H9 (cell line): ENCODE data around the gene NADSYN1. TPM values are rescaled to one million over a fixed set of nuclear protein-coding genes. Genes with fewer than 3 reads are reported as not detected.
"Not testable (repeated sequence)": the region's sequence is repeated elsewhere in the genome, so short reads cannot be mapped to it uniquely, and the experiment has no call there.

ENCODE experiments used
- DNase-seq: peaks from one replicate; pipeline ENCODE4 v3.0.0-alpha.2; 2017
- H2AFZ ChIP-seq: one replicate; pipeline ENCODE4 v1.6.1; 2013; ENCODE audit warnings: mild to moderate bottlenecking, low read length, control low read depth, moderate library complexity
- H2AK5ac ChIP-seq: 2 replicates; pipeline ENCODE4 v1.6.1; 2013; ENCODE audit warnings: low read length, control low read depth, mixed read lengths; ENCODE audit not compliant: insufficient read length
- H2BK120ac ChIP-seq: one replicate; pipeline ENCODE4 v1.6.1; 2013; ENCODE audit warnings: low read depth, mild to moderate bottlenecking, low read length, control low read depth, inconsistent platforms; ENCODE audit not compliant: poor library complexity, severe bottlenecking
- H2BK12ac ChIP-seq: 2 replicates; pipeline ENCODE4 v1.6.1; 2013; ENCODE audit warnings: low read length, control low read depth, mixed read lengths, low read depth; ENCODE audit not compliant: insufficient read length
- H2BK15ac ChIP-seq: 2 replicates; pipeline ENCODE4 v1.6.1; 2013; ENCODE audit warnings: low read depth, low read length, control low read depth
- H2BK20ac ChIP-seq: one replicate; pipeline ENCODE4 v1.6.1; 2013; ENCODE audit warnings: low read depth, mild to moderate bottlenecking, low read length, control low read depth, inconsistent platforms; ENCODE audit not compliant: poor library complexity, severe bottlenecking
- H2BK5ac ChIP-seq: 2 replicates; pipeline ENCODE4 v1.6.1; 2013; ENCODE audit warnings: low read length, control low read depth, mixed read lengths; ENCODE audit not compliant: insufficient read length
- H3K14ac ChIP-seq: 2 replicates; pipeline ENCODE4 v1.6.1; 2013; ENCODE audit warnings: low read length, control low read depth; ENCODE audit not compliant: insufficient read depth
- H3K18ac ChIP-seq: 2 replicates; pipeline ENCODE4 v1.6.1; 2013; ENCODE audit warnings: low read depth, mild to moderate bottlenecking, mixed read lengths, low read length, control low read depth; ENCODE audit not compliant: insufficient read length
- H3K23ac ChIP-seq: 2 replicates; pipeline ENCODE4 v1.6.1; 2013; ENCODE audit warnings: low read length, control low read depth, mixed read lengths, low read depth; ENCODE audit not compliant: insufficient read length
- H3K23me2 ChIP-seq: 2 replicates; pipeline ENCODE4 v1.6.1; 2013; ENCODE audit warnings: low read depth, mild to moderate bottlenecking, mixed read lengths, low read length, control low read depth; ENCODE audit not compliant: insufficient read length, poor library complexity, severe bottlenecking
- H3K27ac ChIP-seq: 2 replicates; pipeline ENCODE4 v1.5.1; 2013; ENCODE audit warnings: low read length, control low read depth, mixed read lengths, low read depth; ENCODE audit not compliant: insufficient read length
- H3K27me3 ChIP-seq: 2 replicates; pipeline ENCODE4 v1.6.1; 2013; ENCODE audit warnings: low read length, control low read depth, inconsistent platforms; ENCODE audit not compliant: insufficient read depth
- H3K4ac ChIP-seq: 2 replicates; pipeline ENCODE4 v1.6.1; 2013; ENCODE audit warnings: low read depth, mild to moderate bottlenecking, control low read depth, inconsistent platforms, low read length, moderate library complexity
- H3K4me1 ChIP-seq: 2 replicates; pipeline ENCODE4 v1.6.1; 2013; ENCODE audit warnings: low read length, control low read depth, inconsistent platforms; ENCODE audit not compliant: insufficient read depth
- H3K4me2 ChIP-seq: 2 replicates; pipeline ENCODE4 v1.6.1; 2013; ENCODE audit warnings: low read length, control low read depth, mixed read lengths; ENCODE audit not compliant: insufficient read length, insufficient read depth
- H3K56ac ChIP-seq: 2 replicates; pipeline ENCODE4 v1.6.1; 2013; ENCODE audit warnings: low read depth, mild to moderate bottlenecking, mixed read lengths, low read length, control low read depth; ENCODE audit not compliant: insufficient read length
- H3K79me1 ChIP-seq: 2 replicates; pipeline ENCODE4 v1.6.1; 2013; ENCODE audit warnings: low read depth, mild to moderate bottlenecking, moderate library complexity, low read length, control low read depth, inconsistent platforms; ENCODE audit not compliant: insufficient read depth, poor library complexity, severe bottlenecking
- H3K79me2 ChIP-seq: 2 replicates; pipeline ENCODE4 v1.6.1; 2013; ENCODE audit warnings: low read length, control low read depth, inconsistent platforms; ENCODE audit not compliant: insufficient read depth
- H3K9ac ChIP-seq: 2 replicates; pipeline ENCODE4 v1.6.1; 2013; ENCODE audit warnings: low read length, control low read depth, mixed read lengths; ENCODE audit not compliant: insufficient read length; ENCODE audit errors: extremely low read depth
- H3K9me3 ChIP-seq: one replicate; pipeline ENCODE4 v1.6.1; 2013; ENCODE audit warnings: low read depth, low read length, inconsistent platforms; ENCODE audit not compliant: control insufficient read depth
- H3T11ph ChIP-seq: one replicate; pipeline ENCODE4 v1.6.1; 2013; ENCODE audit warnings: mild to moderate bottlenecking, low read length, control low read depth, inconsistent platforms
- H4K20me1 ChIP-seq: one replicate; pipeline ENCODE4 v1.6.1; 2013; ENCODE audit not compliant: control insufficient read depth, insufficient read length, insufficient read depth
- H4K5ac ChIP-seq: 2 replicates; pipeline ENCODE4 v1.6.1; 2013; ENCODE audit warnings: low read depth, mild to moderate bottlenecking, mixed read lengths, low read length, control low read depth; ENCODE audit not compliant: insufficient read length
- H4K8ac ChIP-seq: replicated peaks from 2 replicates; pipeline ENCODE4 v1.6.1; 2013; ENCODE audit warnings: low read length, control low read depth, mixed read lengths, low read depth; ENCODE audit not compliant: insufficient read length
- H4K91ac ChIP-seq: 2 replicates; pipeline ENCODE4 v1.6.1; 2013; ENCODE audit warnings: low read depth, mild to moderate bottlenecking, moderate library complexity, mixed read lengths, low read length, control low read depth; ENCODE audit not compliant: insufficient read length
- H3K27ac Mint-ChIP-seq, 3 experiments: 2 replicates in 2 of 3; 3 replicates in 1 of 3; pipeline ENCODE4 v1.8.0; 2020 to 2021; ENCODE audit warnings: mixed read lengths in 3 of 3, mild to moderate bottlenecking in 1 of 3, moderate library complexity in 1 of 3
- H3K27me3 Mint-ChIP-seq: 2 replicates; pipeline ENCODE4 v1.8.0; 2021; ENCODE audit warnings: low read depth, mild to moderate bottlenecking, moderate library complexity, mixed read lengths
- H3K36me3 Mint-ChIP-seq, 3 experiments: 2 replicates in 2 of 3; 3 replicates in 1 of 3; pipeline ENCODE4 v1.8.0; 2020 to 2021; ENCODE audit warnings: low read depth in 3 of 3, mixed read lengths in 3 of 3; ENCODE audit not compliant: insufficient read depth in 1 of 3
- H3K4me1 Mint-ChIP-seq, 2 experiments: 2 replicates each; pipeline ENCODE4 v1.8.0; 2020; ENCODE audit warnings: mixed read lengths in 2 of 2
- H3K4me3 Mint-ChIP-seq, 2 experiments: 2 replicates in 1 of 2; 3 replicates in 1 of 2; pipeline ENCODE4 v1.8.0; 2020 to 2021; ENCODE audit warnings: mild to moderate bottlenecking in 2 of 2, mixed read lengths in 2 of 2, moderate library complexity in 1 of 2
- H3K9me3 Mint-ChIP-seq, 2 experiments: 2 replicates in 1 of 2; 3 replicates in 1 of 2; pipeline ENCODE4 v1.8.0; 2020; ENCODE audit warnings: mild to moderate bottlenecking in 2 of 2, mixed read lengths in 2 of 2, moderate library complexity in 1 of 2
- WGBS: extraction: QIAGEN DNeasy Blood & Tissue Kit; methylation state at CpG from one replicate; pipeline ENCODE4 v1.1.7; 2013; ENCODE audit warnings: missing lambda C conversion rate, low lambda C conversion rate, mixed read lengths; ENCODE audit not compliant: insufficient read length; ENCODE audit errors: extremely low coverage; 5-methylcytosine and 5-hydroxymethylcytosine counted together
- total RNA-seq: library from RNA; stranded (reverse); gene quantifications from 2 replicates; pipeline ENCODE4 v1.2.1, GENCODE V29; 2021

NADSYN1 gene
- total RNA-seq, 1 experiment from 2014 or later, result 44.2 TPM

DNA sequence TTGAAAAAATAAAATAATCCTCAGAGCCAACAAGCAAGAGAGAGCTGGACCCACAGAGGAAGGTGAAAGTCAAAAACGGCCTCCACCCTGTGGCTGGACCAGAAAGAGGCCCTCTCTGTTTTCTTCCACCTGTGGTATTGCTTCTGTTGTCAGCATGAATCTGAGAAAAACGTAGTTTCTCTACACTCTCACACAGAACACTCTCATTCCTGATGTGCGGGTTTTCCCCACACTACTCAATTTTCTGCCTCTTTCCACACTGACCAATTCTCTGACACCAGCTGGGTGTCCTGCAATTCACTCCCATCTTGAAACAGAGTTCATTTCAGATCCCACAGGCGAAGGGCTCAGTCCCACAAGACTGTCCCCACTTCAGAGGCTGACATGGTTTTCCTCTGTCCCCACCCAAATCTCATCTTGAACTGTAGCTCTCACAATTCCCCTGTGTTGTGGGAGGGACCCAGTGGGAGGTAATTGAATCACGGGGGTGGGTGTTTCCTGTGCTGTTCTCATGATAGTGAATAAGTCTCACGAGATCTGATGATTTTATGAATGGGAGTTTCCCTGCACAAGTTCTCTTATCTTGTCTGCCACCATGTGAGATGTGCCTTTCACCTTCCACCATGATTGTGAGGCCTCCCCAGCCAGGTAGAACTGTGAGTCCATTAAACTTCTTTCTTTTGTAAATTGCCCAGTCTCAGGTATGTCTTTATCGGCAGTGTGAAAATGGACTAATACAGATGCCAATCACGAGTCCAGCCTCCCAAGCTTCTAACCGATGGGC lies 87.7 kb downstream of the NADSYN1 start:
- H3K9me3 Mint-ChIP-seq, H3K27ac ChIP-seq, H3K9ac ChIP-seq, H3K23me2 ChIP-seq, H3K23ac ChIP-seq, H3T11ph ChIP-seq, H3K79me1 ChIP-seq, H3K27me3 ChIP-seq, H4K8ac ChIP-seq, H3K14ac ChIP-seq, H3K27ac Mint-ChIP-seq, H3K4me2 ChIP-seq, H2BK20ac ChIP-seq, H3K18ac ChIP-seq, H2AK5ac ChIP-seq, H3K4me1 ChIP-seq, H2BK15ac ChIP-seq, H2BK5ac ChIP-seq, H3K4me3 Mint-ChIP-seq, H2AFZ ChIP-seq, H3K79me2 ChIP-seq, H2BK120ac ChIP-seq, H3K56ac ChIP-seq, H4K5ac ChIP-seq, H4K91ac ChIP-seq, H4K20me1 ChIP-seq, DNase-seq, H3K4ac ChIP-seq, H2BK12ac ChIP-seq, H3K9me3 ChIP-seq: not testable (repeated sequence)
- peaks cover 25% of the 10 kb centered on the region for H3K27me3 Mint-ChIP-seq
- peaks cover 27 to 28% of the 10 kb centered on the region in 2 experiments for H3K4me1 Mint-ChIP-seq
- no CpG with 5 or more reads among the region's 9 CpGs for WGBS
- H3K36me3 Mint-ChIP-seq, result peaks cover 5 to 17% (median 6%) of the 10 kb centered on the region in 3 experiments; a peak in 6 of 7 replicates
